ENCODE measurements around the gene FADS2.

The FADS2 gene

GRCh38 chr11:61889831-61890230 is 61.7 kb downstream of the FADS2 start:
- Histone ChIP-seq H3K9ac (ENCODE audit: low read length) (no peak overlapping the region), H3K9me3 (ENCODE audit: insufficient read depth, low read length) (no peaks in the 10 kb centered on the region), H3K27me3 (ENCODE audit: low read length) (no peaks in the 10 kb centered on the region), H4K20me1 (ENCODE audit: low read depth, low read length) (no peaks in the 10 kb centered on the region), H3F3A (ENCODE audit: insufficient read depth) (peaks cover 7% of the 10 kb centered on the region; the same call in 1 of the 2 replicates), H3K4me3 (ENCODE audit: insufficient read depth, low read length, poor library complexity, severe bottlenecking) (no peak overlapping the region), H3K9me2 (replicated peaks; ENCODE audit: insufficient read depth, low read length) (no peaks in the 10 kb centered on the region), H3K36me3 (ENCODE audit: low read length) (no peaks in the 10 kb centered on the region), H3K79me2 (ENCODE audit: insufficient read depth, low read length) (no peaks in the 10 kb centered on the region), H2AFZ (ENCODE audit: low read depth, low read length, severe bottlenecking) (no peak overlapping the region), H3K27ac (ENCODE audit: low read depth, low read length) (no peak overlapping the region), H3K4me2 (ENCODE audit: low read depth, low read length, poor library complexity, severe bottlenecking) (no peak overlapping the region)
- TF ChIP-seq CTCF (IDR thresholded peaks at IDR 0.05; ENCODE audit: insufficient read depth, low read length, poor library complexity, severe bottlenecking) (no peak), EZH2phosphoT487 (conservative IDR thresholded peaks at IDR 0.05; ENCODE audit: low read length) (no peak)

GRCh38 chr11:61890529-61891330 is 62.6 kb downstream of the FADS2 start:
- peak overlapping the region; percentile 71 for H3K4me3 ChIP-seq (ENCODE audit: insufficient read depth, low read length, poor library complexity, severe bottlenecking)
- H3K27ac ChIP-seq (ENCODE audit: low read depth, low read length), result no peak overlapping the region
- peak overlapping the region; percentile 68 for H3K9ac ChIP-seq (ENCODE audit: low read length)
- peak overlapping the region; percentile 65 for H3K4me2 ChIP-seq (ENCODE audit: low read depth, low read length, poor library complexity, severe bottlenecking)
- TF ChIP-seq EZH2phosphoT487 (conservative IDR thresholded peaks at IDR 0.05; ENCODE audit: low read length) (no peak), CTCF (IDR thresholded peaks at IDR 0.05; ENCODE audit: insufficient read depth, low read length, poor library complexity, severe bottlenecking) (no peak)
- H3F3A ChIP-seq (ENCODE audit: insufficient read depth), result peaks cover 7% of the 10 kb centered on the region; the same call in 1 of the 2 replicates
- H3K9me3 ChIP-seq (ENCODE audit: insufficient read depth, low read length), result no peaks in the 10 kb centered on the region
- H3K36me3 ChIP-seq (ENCODE audit: low read length), result no peaks in the 10 kb centered on the region
- no peaks in the 10 kb centered on the region for H3K79me2 ChIP-seq (ENCODE audit: insufficient read depth, low read length)
- H3K27me3 ChIP-seq (ENCODE audit: low read length), result no peaks in the 10 kb centered on the region
- no peaks in the 10 kb centered on the region for H4K20me1 ChIP-seq (ENCODE audit: low read depth, low read length)
- H2AFZ ChIP-seq (ENCODE audit: low read depth, low read length, severe bottlenecking), result peak overlapping the region; percentile 76
- H3K9me2 ChIP-seq (replicated peaks; ENCODE audit: insufficient read depth, low read length), result no peaks in the 10 kb centered on the region

GRCh38 chr11:61891331-61892084 is 63.4 kb downstream of the FADS2 start, which contains the start of gene FADS3:
Gene FADS3, minus strand, starts transcription at chr11:61891545. Its CDS starts 164 bp downstream, at chr11:61891381.
- peaks cover 7% of the 10 kb centered on the region; the same call in 1 of the 2 replicates for H3F3A ChIP-seq (ENCODE audit: insufficient read depth)
- H3K79me2 ChIP-seq (ENCODE audit: insufficient read depth, low read length), result no peaks in the 10 kb centered on the region
- H3K4me2 ChIP-seq (ENCODE audit: low read depth, low read length, poor library complexity, severe bottlenecking), result peak within 1 kb of the TSS; percentile 65
- H4K20me1 ChIP-seq (ENCODE audit: low read depth, low read length), result no peaks in the 10 kb centered on the region
- no peak for TF ChIP-seq CTCF (IDR thresholded peaks at IDR 0.05; ENCODE audit: insufficient read depth, low read length, poor library complexity, severe bottlenecking)
- no peak for TF ChIP-seq EZH2phosphoT487 (conservative IDR thresholded peaks at IDR 0.05; ENCODE audit: low read length)
- H3K27me3 ChIP-seq (ENCODE audit: low read length), result no peaks in the 10 kb centered on the region
- H3K9me2 ChIP-seq (replicated peaks; ENCODE audit: insufficient read depth, low read length), result no peaks in the 10 kb centered on the region
- peak within 1 kb of the TSS; percentile 68 for H3K9ac ChIP-seq (ENCODE audit: low read length)
- no peaks in the 10 kb centered on the region for H3K36me3 ChIP-seq (ENCODE audit: low read length)
- H2AFZ ChIP-seq (ENCODE audit: low read depth, low read length, severe bottlenecking), result peak within 1 kb of the TSS; percentile 85
- H3K27ac ChIP-seq (ENCODE audit: low read depth, low read length), result peak within 1 kb of the TSS; percentile 35
- H3K9me3 ChIP-seq (ENCODE audit: insufficient read depth, low read length), result no peaks in the 10 kb centered on the region
- peak within 1 kb of the TSS; percentile 71 for H3K4me3 ChIP-seq (ENCODE audit: insufficient read depth, low read length, poor library complexity, severe bottlenecking)

Measured in SU-DHL-6 (cell line).